Neural progenitor cell (in vitro differentiated cells): ENCODE data around the gene HS6ST3. TPM values are rescaled to one million over a fixed set of nuclear protein-coding genes. Genes with fewer than 3 reads are reported as not detected.

ENCODE experiments used
- DNase-seq: peaks from one replicate; pipeline ENCODE4 v3.0.0-alpha.2; 2016; ENCODE audit warnings: low spot score
- H2AFZ ChIP-seq: fragments of 200-600 bp; sonication (generic); replicated peaks from 2 replicates; pipeline ENCODE4 v1.6.1; 2016; ENCODE audit warnings: antibody characterized with exemption
- H3F3A ChIP-seq: fragments of 200-600 bp; sonication (generic); 2 replicates; pipeline ENCODE4 v1.6.1; 2016; ENCODE audit warnings: antibody characterized with exemption, low read depth
- H3K27ac ChIP-seq: fragments of 200-600 bp; sonication (generic); 2 replicates; pipeline ENCODE4 v1.5.1; 2016; ENCODE audit warnings: mild to moderate bottlenecking
- H3K27me3 ChIP-seq: fragments of 200-600 bp; sonication (generic); 2 replicates; pipeline ENCODE4 v1.6.1; 2016; ENCODE audit warnings: mild to moderate bottlenecking, moderate library complexity
- H3K36me3 ChIP-seq: fragments of 200-600 bp; sonication (generic); 2 replicates; pipeline ENCODE4 v1.5.1; 2016
- H3K4me1 ChIP-seq: fragments of 200-600 bp; sonication (generic); 2 replicates; pipeline ENCODE4 v1.6.1; 2016; ENCODE audit warnings: mixed run types
- H3K4me2 ChIP-seq: fragments of 200-600 bp; sonication (generic); 2 replicates; pipeline ENCODE4 v1.6.1; 2016
- H3K4me3 ChIP-seq: fragments of 200-600 bp; sonication (generic); 2 replicates; pipeline ENCODE4 v1.5.1; 2016
- H3K79me2 ChIP-seq: fragments of 200-600 bp; sonication (generic); 2 replicates; pipeline ENCODE4 v1.6.1; 2016; ENCODE audit warnings: low read depth
- H3K9ac ChIP-seq: fragments of 200-600 bp; sonication (generic); 2 replicates; pipeline ENCODE4 v1.6.1; 2016
- H3K9me3 ChIP-seq: fragments of 200-600 bp; sonication (generic); 2 replicates; pipeline ENCODE4 v1.5.1; 2016; ENCODE audit warnings: low read depth
- H4K20me1 ChIP-seq: fragments of 200-600 bp; sonication (generic); 2 replicates; pipeline ENCODE4 v1.6.1; 2016; ENCODE audit warnings: low read depth
- H3K27ac Mint-ChIP-seq: 3 replicates; pipeline ENCODE4 v1.8.0; 2021; ENCODE audit warnings: mixed read lengths
- H3K27me3 Mint-ChIP-seq: 2 replicates; pipeline ENCODE4 v1.8.0; 2022; ENCODE audit warnings: low read depth, mild to moderate bottlenecking, inconsistent platforms, moderate library complexity, mixed read lengths; ENCODE audit not compliant: insufficient read depth
- H3K36me3 Mint-ChIP-seq: 3 replicates; pipeline ENCODE4 v1.8.0; 2021; ENCODE audit warnings: mixed read lengths
- H3K4me1 Mint-ChIP-seq: 3 replicates; pipeline ENCODE4 v1.8.0; 2021; ENCODE audit warnings: mixed read lengths
- H3K4me3 Mint-ChIP-seq: 3 replicates; pipeline ENCODE4 v1.8.0; 2021; ENCODE audit warnings: mild to moderate bottlenecking, moderate library complexity, mixed read lengths
- H3K9me3 Mint-ChIP-seq: 3 replicates; pipeline ENCODE4 v1.8.0; 2020; ENCODE audit warnings: mixed read lengths
- CTCF ChIP-seq: fragments of 200-600 bp; sonication (generic); IDR thresholded peaks from 2 replicates; pipeline ENCODE4 v1.5.1; 2017; ENCODE audit warnings: antibody characterized with exemption, mild to moderate bottlenecking
- EZH2 ChIP-seq: fragments of 200-600 bp; sonication (generic); IDR thresholded peaks from 2 replicates; pipeline ENCODE4 v1.6.1; 2017; ENCODE audit warnings: antibody characterized with exemption, mild to moderate bottlenecking, moderate library complexity
- EZH2phosphoT487 ChIP-seq: fragments of 200-600 bp; sonication (generic); IDR thresholded peaks from 2 replicates; pipeline ENCODE4 v1.6.1; 2017; ENCODE audit warnings: antibody characterized with exemption
- total RNA-seq: library from RNA; depleted of rRNA; stranded (reverse); fragments of >200 nt; gene quantifications from 2 replicates; pipeline ENCODE4 v1.2.3, GENCODE V29; 2015; ENCODE audit warnings: low replicate concordance

The HS6ST3 gene
- total RNA-seq, 1 donor from 2014 or later = 0.39 TPM

GRCh38 chr13:96214824-96215445 lies 125.0 kb downstream of the HS6ST3 start:
- H3K4me2 ChIP-seq = no peak overlapping the region
- Mint-ChIP-seq H3K36me3 (no peaks in the 10 kb centered on the region), H3K27ac (no peak overlapping the region), H3K9me3 (no peaks in the 10 kb centered on the region), H3K27me3 (no peaks in the 10 kb centered on the region), H3K4me3 (no peak overlapping the region), H3K4me1 (peaks cover 2% of the 10 kb centered on the region)
- H3K36me3 ChIP-seq = no peaks in the 10 kb centered on the region
- peak overlapping the region; percentile 42 for H2AFZ ChIP-seq
- no peak overlapping the region for H3K9ac ChIP-seq
- H3K4me3 ChIP-seq = no peak overlapping the region
- H4K20me1 ChIP-seq = no peaks in the 10 kb centered on the region
- TF ChIP-seq EZH2 = no peak
- TF ChIP-seq CTCF = no peak
- no peak for TF ChIP-seq EZH2phosphoT487
- no peaks in the 10 kb centered on the region for H3K27me3 ChIP-seq
- no peaks in the 10 kb centered on the region for H3F3A ChIP-seq
- no peaks in the 10 kb centered on the region for H3K79me2 ChIP-seq
- no peaks in the 10 kb centered on the region for H3K4me1 ChIP-seq
- no peaks in the 10 kb centered on the region for H3K9me3 ChIP-seq
- DNase-seq = no peak
- no peak overlapping the region for H3K27ac ChIP-seq

- H3K27me3 Mint-ChIP-seq = no peaks in the 10 kb centered on the region
These were observed 126.6 kb downstream of the HS6ST3 start for GRCh38 chr13:96216543-96216942.

GRCh38 chr13:96218475-96218874 lies 128.6 kb downstream of the HS6ST3 start:
- TF ChIP-seq CTCF (no peak), EZH2 (no peak), EZH2phosphoT487 (no peak)
- no peaks in the 10 kb centered on the region for H3K9me3 Mint-ChIP-seq
- H3K79me2 ChIP-seq = no peaks in the 10 kb centered on the region
- no peaks in the 10 kb centered on the region for H3K4me1 ChIP-seq
- no peak overlapping the region for H3K27ac ChIP-seq
- DNase-seq = no peak
- no peak overlapping the region for H3K9ac ChIP-seq
- H4K20me1 ChIP-seq = no peaks in the 10 kb centered on the region
- H3K27me3 ChIP-seq = no peaks in the 10 kb centered on the region
- no peaks in the 10 kb centered on the region for H3K9me3 ChIP-seq
- H3K4me2 ChIP-seq = no peak overlapping the region
- H3K4me1 Mint-ChIP-seq = peaks cover 2% of the 10 kb centered on the region
- H2AFZ ChIP-seq = no peak overlapping the region
- H3F3A ChIP-seq = no peaks in the 10 kb centered on the region
- no peak overlapping the region for H3K27ac Mint-ChIP-seq
- no peaks in the 10 kb centered on the region for H3K36me3 ChIP-seq
- H3K4me3 Mint-ChIP-seq = no peak overlapping the region
- no peaks in the 10 kb centered on the region for H3K36me3 Mint-ChIP-seq
- H3K27me3 Mint-ChIP-seq = no peaks in the 10 kb centered on the region
- no peak overlapping the region for H3K4me3 ChIP-seq

More at GRCh38 chr13:96216543-96216942, 126.6 kb downstream of the HS6ST3 start:
- Histone ChIP-seq H3K9me3 (no peaks in the 10 kb centered on the region), H3K27ac (no peak overlapping the region), H3K79me2 (no peaks in the 10 kb centered on the region), H3K4me2 (no peak overlapping the region), H3K36me3 (no peaks in the 10 kb centered on the region), H3K4me3 (no peak overlapping the region), H3F3A (no peaks in the 10 kb centered on the region), H3K9ac (no peak overlapping the region), H2AFZ (no peak overlapping the region), H4K20me1 (no peaks in the 10 kb centered on the region), H3K27me3 (no peaks in the 10 kb centered on the region), H3K4me1 (no peaks in the 10 kb centered on the region)
- no peak overlapping the region for H3K27ac Mint-ChIP-seq
- no peak for DNase-seq
- H3K9me3 Mint-ChIP-seq = no peaks in the 10 kb centered on the region
- no peak for TF ChIP-seq EZH2
- no peak for TF ChIP-seq EZH2phosphoT487
- peak; percentile 12 for TF ChIP-seq CTCF
- peaks cover 2% of the 10 kb centered on the region for H3K4me1 Mint-ChIP-seq
- no peak overlapping the region for H3K4me3 Mint-ChIP-seq
- H3K36me3 Mint-ChIP-seq = no peaks in the 10 kb centered on the region
